ENCODE results near the gene TYW1.
"Not testable (repeated sequence)": the region's sequence is repeated elsewhere in the genome, so short reads cannot be mapped to it uniquely, and the experiment has no call there.

Gene TYW1

DNA sequence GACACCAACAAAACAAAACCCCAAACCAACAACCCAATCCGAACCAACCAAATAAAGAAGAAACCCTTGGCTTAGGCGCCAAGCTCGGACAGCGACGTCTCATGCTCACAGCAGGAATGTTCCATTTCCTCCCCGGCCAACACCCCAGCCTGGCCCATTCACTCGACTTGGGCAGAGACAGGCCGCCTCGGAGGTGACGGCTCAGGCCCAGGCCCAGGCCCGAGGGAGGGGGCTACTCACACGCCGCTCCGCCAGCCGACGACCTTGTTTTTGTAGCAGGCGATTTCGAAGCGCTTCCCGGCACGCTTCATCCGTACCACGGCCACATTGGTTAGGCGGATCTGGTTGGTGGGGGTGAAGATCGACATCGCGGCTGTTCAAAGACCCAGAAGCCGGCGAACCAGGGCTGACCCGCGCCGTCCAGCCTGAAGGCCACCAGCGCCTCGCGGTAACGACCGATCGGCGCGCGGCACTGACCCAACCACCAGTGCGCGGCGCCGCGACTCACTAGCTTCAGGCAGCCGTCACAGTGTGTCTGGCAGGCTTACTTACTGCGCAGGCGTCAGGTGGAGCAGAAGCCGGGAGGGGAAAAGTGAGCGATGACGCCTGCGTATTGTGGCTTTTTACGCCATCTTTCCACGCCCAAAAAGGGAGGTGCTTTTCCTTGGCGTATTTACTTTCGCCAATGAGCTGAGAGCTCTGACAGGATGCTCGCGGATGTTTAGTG is 1.4 kb upstream of the TYW1 start, which contains the start of gene SBDS:
Gene SBDS, minus strand, starts transcription at position 537 of the 727 bp plus-strand sequence. Its CDS starts 169 bp downstream, at position 368.
- DNase-seq = peak; percentile 94

GRCh38 chr7:67000601-67001258 is 4.1 kb downstream of the TYW1 start:
- not testable (repeated sequence) for DNase-seq

GRCh38 chr7:67004145-67004544 is 7.5 kb downstream of the TYW1 start:
- DNase-seq = not testable (repeated sequence)

- no peak for DNase-seq
These were observed 10.3 kb downstream of the TYW1 start for GRCh38 chr7:67006965-67007364.

DNA sequence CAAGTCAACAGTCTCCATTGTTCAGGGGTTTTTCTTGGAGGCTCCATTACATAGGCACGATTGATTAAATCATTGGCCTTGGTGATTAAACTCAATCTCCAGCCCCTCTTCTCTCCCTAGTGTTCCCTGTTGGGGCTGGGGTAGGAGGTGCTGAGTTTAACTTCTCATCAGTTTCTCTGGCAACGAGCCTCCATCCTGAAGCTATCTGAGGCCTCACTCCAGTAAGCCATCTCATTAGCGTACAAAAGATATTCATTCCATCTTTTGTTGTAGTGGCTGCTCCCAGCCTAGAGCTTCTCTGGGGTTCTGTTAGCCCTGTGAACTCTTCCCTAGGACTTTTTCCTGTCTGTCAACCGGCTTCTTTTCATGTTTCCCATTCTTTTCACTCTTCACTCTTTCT is 11.6 kb downstream of the TYW1 start:
- DNase-seq = no peak

GRCh38 chr7:67009677-67010076 is 13.0 kb downstream of the TYW1 start:
- DNase-seq = not testable (repeated sequence)

DNA sequence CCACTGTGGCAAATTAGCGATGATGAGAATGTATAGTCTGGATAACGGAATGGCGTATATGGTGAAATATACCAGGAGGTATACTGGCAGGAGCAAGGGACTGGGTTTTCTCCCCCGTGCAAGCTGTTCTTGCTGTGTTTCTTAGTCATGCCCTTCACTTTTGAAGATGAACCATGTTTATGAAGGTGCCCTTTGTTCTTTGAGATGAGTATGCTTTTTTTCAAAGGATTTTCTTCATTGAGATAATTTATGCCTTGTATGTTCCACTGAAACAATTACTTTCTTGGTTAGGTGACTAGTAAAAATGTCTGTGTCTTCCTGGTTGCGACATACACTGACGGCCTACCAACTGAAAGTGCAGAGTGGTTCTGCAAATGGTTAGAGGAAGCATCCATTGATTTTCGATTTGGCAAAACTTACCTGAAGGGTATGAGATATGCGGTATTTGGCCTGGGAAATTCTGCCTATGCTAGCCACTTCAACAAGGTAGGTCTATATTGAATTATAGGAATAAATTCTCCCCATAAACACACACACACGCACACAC is 17.5 kb downstream of the TYW1 start:
- not testable (repeated sequence) for DNase-seq

- not testable (repeated sequence) for DNase-seq
These were observed 21.3 kb downstream of the TYW1 start for GRCh38 chr7:67017971-67018370.

DNA sequence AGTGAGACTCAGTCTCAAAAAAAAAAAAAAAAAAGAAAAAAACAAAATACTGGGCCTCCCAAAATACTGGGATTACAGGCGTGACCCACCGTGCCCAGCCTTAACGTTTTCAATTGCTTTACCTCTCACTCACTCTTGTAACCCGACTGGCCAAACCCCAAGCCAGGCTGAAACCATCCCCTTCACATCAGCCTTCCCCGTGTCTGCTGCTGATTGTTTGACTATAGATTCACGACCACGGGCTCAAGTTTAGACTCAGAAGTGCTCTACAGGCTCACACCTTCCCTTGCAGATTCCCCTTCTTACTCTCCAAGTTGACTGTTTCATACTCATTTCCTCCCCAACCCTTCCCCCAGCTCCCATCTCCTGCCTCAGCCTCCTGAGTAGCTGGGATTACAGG is 22.3 kb downstream of the TYW1 start:
- no peak for DNase-seq

GRCh38 chr7:67019562-67020390 is 23.1 kb downstream of the TYW1 start:
- DNase-seq = no peak

DNA sequence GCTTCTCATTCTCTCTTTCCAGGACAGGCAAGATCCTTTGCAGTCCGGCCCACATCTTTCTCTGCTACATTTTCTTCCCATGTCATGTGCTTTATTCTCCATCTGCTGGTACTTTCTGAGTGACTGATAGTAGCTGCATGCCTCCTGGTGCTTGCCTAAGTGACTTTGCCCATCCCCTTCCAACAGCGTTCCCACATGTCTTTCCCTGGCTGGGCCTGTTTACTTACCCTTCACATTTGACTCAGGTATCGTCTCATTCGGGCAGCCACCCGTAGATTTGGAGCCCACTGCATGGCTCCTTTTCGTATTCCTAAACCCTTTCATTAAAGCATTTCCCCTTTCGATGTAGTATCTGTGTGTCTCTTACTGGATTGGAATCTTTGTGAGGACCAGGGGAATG is 24.6 kb downstream of the TYW1 start:
- no peak for DNase-seq

GRCh38 chr7:67022511-67022910 is 25.9 kb downstream of the TYW1 start:
- DNase-seq = no peak

DNA sequence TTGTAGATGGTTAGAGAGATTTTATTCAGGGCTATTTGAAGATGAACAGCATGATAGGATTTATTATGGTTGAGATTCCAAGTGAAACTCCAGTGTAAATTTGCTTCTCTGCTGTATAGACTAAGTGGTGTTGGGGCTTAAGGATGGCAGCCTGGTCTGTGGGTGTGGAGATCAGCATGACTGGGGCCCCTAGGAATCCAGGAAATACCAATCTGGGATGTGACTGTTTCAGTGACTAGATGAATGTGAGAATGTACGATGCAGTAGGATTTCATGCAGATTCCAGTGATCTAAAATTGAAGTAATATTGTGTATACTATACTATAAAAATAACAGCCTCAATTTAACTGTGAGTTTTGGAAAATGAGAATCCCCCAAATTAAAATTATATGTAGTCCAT is 28.8 kb downstream of the TYW1 start:
- DNase-seq = not testable (repeated sequence)

- not testable (repeated sequence) for DNase-seq
These were observed 35.1 kb downstream of the TYW1 start for GRCh38 chr7:67031685-67032084.

DNA sequence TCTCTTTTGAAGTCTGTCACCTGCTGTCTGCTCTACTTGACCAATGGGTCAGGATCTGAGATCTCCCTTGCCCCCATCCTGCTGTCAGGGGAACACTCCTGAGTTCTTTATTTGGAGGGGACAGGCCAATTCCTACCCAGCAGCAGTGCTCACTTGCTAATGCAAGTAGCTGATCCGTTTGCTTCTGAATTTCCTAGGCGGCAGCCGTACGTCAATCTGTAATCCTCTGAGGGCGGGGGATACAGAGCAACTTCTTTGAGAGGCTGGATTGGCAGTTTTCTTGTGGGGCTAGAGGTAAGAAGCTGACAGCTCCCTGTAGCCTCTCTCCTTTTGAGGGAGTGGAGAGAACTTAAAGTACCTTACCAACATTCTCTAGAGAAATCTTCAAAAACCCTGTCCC is 36.6 kb downstream of the TYW1 start:
- DNase-seq = no peak

- DNase-seq = not testable (repeated sequence)
These were observed 40.1 kb downstream of the TYW1 start for GRCh38 chr7:67036432-67037395.

DNA sequence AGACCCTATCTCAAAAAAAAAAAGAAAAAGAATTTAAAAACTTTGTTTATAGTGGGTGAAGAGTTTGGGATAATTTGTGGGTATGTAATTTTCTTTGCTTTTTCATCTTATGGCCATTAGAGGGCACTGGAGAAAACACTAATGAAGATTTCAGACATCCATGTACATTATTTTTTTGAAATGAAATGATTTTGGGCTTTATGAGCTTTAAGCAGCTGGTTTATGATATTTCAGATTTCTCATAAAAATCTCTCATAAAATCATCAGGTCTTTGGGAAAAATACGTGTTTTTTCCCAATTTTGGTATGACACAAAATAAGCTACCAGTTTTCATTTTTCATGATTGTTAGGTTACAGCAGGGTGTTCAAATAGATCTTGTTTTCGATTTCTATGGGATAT is 44.2 kb downstream of the TYW1 start:
- DNase-seq = not testable (repeated sequence)

DNA sequence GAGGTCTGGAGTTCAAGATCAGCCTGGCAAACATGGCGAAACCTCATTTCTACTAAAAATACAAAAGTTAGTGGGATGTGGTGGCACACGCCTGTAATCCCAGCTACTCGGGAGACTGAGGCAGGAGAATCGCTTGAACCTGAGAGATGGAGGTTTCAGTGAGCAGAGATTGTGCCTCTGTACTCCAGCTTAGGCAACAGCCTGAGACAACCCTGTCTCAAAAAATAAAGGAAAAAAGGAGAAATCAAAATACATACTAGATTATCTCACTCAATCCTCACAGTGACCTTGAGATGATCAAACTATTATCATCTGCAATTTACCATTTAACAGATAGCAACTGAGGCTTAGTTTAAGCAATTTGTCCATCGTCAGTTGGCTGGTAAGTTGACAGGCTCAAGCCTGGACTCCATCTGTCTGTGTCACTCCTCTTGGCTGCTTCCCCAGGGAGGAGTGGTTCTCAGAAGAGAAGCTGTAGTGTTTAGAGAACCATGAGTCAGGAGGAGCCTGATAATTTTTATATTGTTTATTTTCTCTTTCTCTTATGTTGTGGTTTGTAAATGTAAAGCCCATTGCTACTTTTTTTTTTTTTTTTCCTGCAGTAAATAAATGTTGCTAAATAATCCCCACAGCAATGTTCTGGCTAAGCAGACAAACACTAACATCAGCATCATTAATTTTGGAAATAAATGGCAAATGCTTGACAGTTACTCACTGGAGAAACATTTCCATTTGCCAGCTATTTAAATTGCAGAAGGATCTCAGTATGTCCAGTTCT is 46.3 kb downstream of the TYW1 start:
- not testable (repeated sequence) for DNase-seq

- not testable (repeated sequence) for DNase-seq
These were observed 46.9 kb downstream of the TYW1 start for GRCh38 chr7:67043559-67043930.

GRCh38 chr7:67045496-67045995 is 48.9 kb downstream of the TYW1 start:
- DNase-seq = no peak

DNA sequence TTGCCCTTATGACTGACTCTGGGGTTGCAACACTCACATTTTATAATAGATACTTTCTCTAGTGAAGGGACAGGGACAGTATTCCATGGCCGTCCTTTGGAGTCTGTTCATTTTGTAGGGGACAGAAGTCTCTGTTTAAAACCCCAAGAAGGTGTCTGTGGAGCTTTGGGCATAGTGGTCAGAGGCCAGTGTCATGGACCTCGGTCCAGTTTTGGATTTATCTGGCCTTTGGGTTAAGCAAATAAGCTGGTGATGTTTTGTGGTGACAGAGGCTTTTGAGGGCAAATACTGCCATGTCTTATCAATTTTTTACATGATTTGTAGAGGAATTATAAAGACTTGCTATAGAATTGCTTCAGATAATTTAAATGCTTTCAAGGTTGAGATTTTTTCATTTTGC is 50.2 kb downstream of the TYW1 start:
- not testable (repeated sequence) for DNase-seq
